Thyroid gland (tissue), 4 donors: ENCODE data around the gene ATXN1L.

ENCODE experiments used
- CTCF ChIP-seq, 6 experiments: fragments of 200-600 bp in 3 of 6; fragments of 450-650 bp in 3 of 6; sonication (generic) in 3 of 6; IDR thresholded peaks; one replicate each; pipeline ENCODE4 v1.5.1; 2016 to 2019; ENCODE audit warnings: antibody characterized with exemption in 6 of 6, mild to moderate bottlenecking in 2 of 6, inconsistent platforms in 1 of 6, moderate library complexity in 1 of 6
- POLR2A ChIP-seq, 2 donors: fragments of 450-650 bp; IDR thresholded peaks; one replicate each; pipeline ENCODE4 v1.6.1; 2017; ENCODE audit warnings: antibody characterized with exemption in 2 of 2, mild to moderate bottlenecking in 2 of 2, moderate library complexity in 1 of 2

GRCh38 chr16:71859762-71860521 lies 14.2 kb downstream of the ATXN1L start:
- TF ChIP-seq CTCF (IDR thresholded peaks at IDR 0.05) (no peak), POLR2A (IDR thresholded peaks at IDR 0.05) (no peak)
